GM12891 (cell line): ENCODE results near the gene APOBEC3A.
"Not testable (repeated sequence)": the region's sequence is repeated elsewhere in the genome, so short reads cannot be mapped to it uniquely, and the experiment has no call there.

ENCODE experiments used
- POLR2A ChIP-seq: IDR thresholded peaks from 2 replicates; pipeline ENCODE4 v1.6.1; 2011; ENCODE audit warnings: low read depth, low read length, control low read depth
- POLR2AphosphoS5 ChIP-seq: IDR thresholded peaks from 2 replicates; pipeline ENCODE4 v1.6.1; 2011; ENCODE audit warnings: low read depth, low read length, control low read depth

DNA sequence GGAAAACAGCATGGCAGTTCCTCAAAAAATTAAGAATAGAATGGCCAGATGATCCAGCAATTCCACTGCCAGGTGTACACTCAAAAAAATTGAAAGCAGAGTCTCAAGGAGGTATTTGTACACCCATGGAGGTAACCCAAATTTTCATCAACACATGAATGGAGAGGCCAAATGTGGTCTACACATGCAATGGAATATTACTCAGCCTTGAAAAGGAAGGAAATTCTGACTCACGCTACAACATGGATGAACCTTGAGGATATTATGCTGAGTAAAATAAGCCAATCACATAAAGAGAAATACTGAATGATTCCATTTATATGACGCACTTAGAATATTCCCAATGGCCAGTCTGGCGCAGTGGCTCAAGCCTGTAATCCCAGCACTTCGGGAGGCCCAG is 19.9 kb downstream of the APOBEC3A start:
- not testable (repeated sequence) for TF ChIP-seq POLR2A, POLR2AphosphoS5
